Mononuclear cell (primary cell): ENCODE data around the gene YIPF2. TPM values are rescaled to one million over a fixed set of nuclear protein-coding genes. Genes with fewer than 3 reads are reported as not detected.
"Not testable (repeated sequence)": the region's sequence is repeated elsewhere in the genome, so short reads cannot be mapped to it uniquely, and the experiment has no call there.

ENCODE experiments used
- H3K27me3 ChIP-seq: 2 replicates; pipeline ENCODE4 v1.6.0; 2011; ENCODE audit warnings: low read length, control low read depth; ENCODE audit not compliant: insufficient read depth
- H3K4me1 ChIP-seq: 2 replicates; pipeline ENCODE4 v1.5.1; 2011; ENCODE audit warnings: mild to moderate bottlenecking, low read length, control low read depth; ENCODE audit not compliant: insufficient read depth
- H3K4me3 ChIP-seq: 2 replicates; pipeline ENCODE4 v1.5.1; 2011; ENCODE audit warnings: mild to moderate bottlenecking, low read length, moderate library complexity
- H3K9me3 ChIP-seq: 2 replicates; pipeline ENCODE4 v1.5.1; 2011; ENCODE audit warnings: low read depth, mild to moderate bottlenecking, control low read depth, low read length
- total RNA-seq: library from RNA; depleted of rRNA; stranded (reverse); fragments of >200 nt; gene quantifications from one replicate; pipeline ENCODE4 v1.2.3, GENCODE V29; 2012

Gene YIPF2
- total RNA-seq, 1 donor: 11.9 TPM

GRCh38 chr19:10878253-10878652, 50.2 kb downstream of the YIPF2 start:
- H3K4me3 ChIP-seq: no peak overlapping the region
- H3K9me3 ChIP-seq: no peaks in the 10 kb centered on the region
- peaks cover 33% of the 10 kb centered on the region for H3K4me1 ChIP-seq
- no peaks in the 10 kb centered on the region for H3K27me3 ChIP-seq

GRCh38 chr19:10877608-10878007, 50.8 kb downstream of the YIPF2 start:
- not testable (repeated sequence) for H3K4me3 ChIP-seq, H3K9me3 ChIP-seq
- peaks cover 39% of the 10 kb centered on the region for H3K4me1 ChIP-seq

GRCh38 chr19:10876459-10877240, 51.8 kb downstream of the YIPF2 start:
- H3K4me1 ChIP-seq: peaks cover 45% of the 10 kb centered on the region
- no peak overlapping the region for H3K4me3 ChIP-seq
- H3K9me3 ChIP-seq: no peaks in the 10 kb centered on the region

More at GRCh38 chr19:10877608-10878007, 50.8 kb downstream of the YIPF2 start:
- not testable (repeated sequence) for H3K27me3 ChIP-seq

GRCh38 chr19:10874024-10874423, 54.4 kb downstream of the YIPF2 start:
- no peaks in the 10 kb centered on the region for H3K27me3 ChIP-seq

More at GRCh38 chr19:10876459-10877240, 51.8 kb downstream of the YIPF2 start:
- no peaks in the 10 kb centered on the region for H3K27me3 ChIP-seq

GRCh38 chr19:10872546-10873107, 55.8 kb downstream of the YIPF2 start:
- no peaks in the 10 kb centered on the region for H3K9me3 ChIP-seq
- peaks cover 51% of the 10 kb centered on the region for H3K4me1 ChIP-seq
- H3K27me3 ChIP-seq: no peaks in the 10 kb centered on the region
- H3K4me3 ChIP-seq: peak overlapping the region; percentile 46

More at GRCh38 chr19:10874024-10874423, 54.4 kb downstream of the YIPF2 start:
- Histone ChIP-seq H3K9me3 (no peaks in the 10 kb centered on the region), H3K4me3 (no peak overlapping the region), H3K4me1 (peaks cover 49% of the 10 kb centered on the region)

Other genes starting within 250 kb of the YIPF2 start
- gene QTRT1, start 227.2 kb downstream of the YIPF2 start, total RNA-seq: 13.9 TPM
- gene DNM2, start 210.6 kb downstream of the YIPF2 start, total RNA-seq: 149 TPM
- gene TMED1, start 92.4 kb downstream of the YIPF2 start, total RNA-seq: 11.4 TPM
- 71.8 TPM for gene C19orf38, start 80.2 kb downstream of the YIPF2 start, total RNA-seq
- gene CARM1, start 57.1 kb downstream of the YIPF2 start, total RNA-seq: 9.0 TPM
- 29.3 TPM for gene TIMM29, start 172 bp upstream of the YIPF2 start, total RNA-seq
- 36.0 TPM for gene SMARCA4, start 32.4 kb upstream of the YIPF2 start, total RNA-seq
- 58.1 TPM for gene LDLR, start 160.8 kb upstream of the YIPF2 start, total RNA-seq
- 0.10 TPM for gene SPC24, start 227.1 kb upstream of the YIPF2 start, total RNA-seq